Memory B cell (primary cell): ENCODE measurements around the gene PC.

ENCODE experiments used
- ATAC-seq: fragments of 150-1000 bp; cut with Tn5 transposase; 2 replicates; pipeline ENCODE4 v1.10.0; 2021; ENCODE audit warnings: low read depth, mild to moderate bottlenecking, moderate library complexity
- DNase-seq, 2 donors: peaks; one replicate each; pipeline ENCODE4 v3.0.0; 2022; ENCODE audit warnings: low spot score in 2 of 2
- H3K27ac Mint-ChIP-seq: one replicate; pipeline ENCODE4 v1.8.0; 2022; ENCODE audit warnings: mild to moderate bottlenecking, moderate library complexity, mixed read lengths
- H3K27me3 Mint-ChIP-seq: one replicate; pipeline ENCODE4 v1.8.0; 2022; ENCODE audit warnings: mixed read lengths
- H3K36me3 Mint-ChIP-seq: one replicate; pipeline ENCODE4 v1.8.0; 2022; ENCODE audit warnings: mild to moderate bottlenecking, mixed read lengths
- H3K4me1 Mint-ChIP-seq: one replicate; pipeline ENCODE4 v1.8.0; 2022; ENCODE audit warnings: mixed read lengths
- H3K4me3 Mint-ChIP-seq: one replicate; pipeline ENCODE4 v1.8.0; 2022; ENCODE audit warnings: mild to moderate bottlenecking, moderate library complexity, mixed read lengths
- H3K9me3 Mint-ChIP-seq: one replicate; pipeline ENCODE4 v1.8.0; 2022; ENCODE audit warnings: mixed read lengths

PC gene

GRCh38 chr11:66953081-66953833, 4.9 kb downstream of the PC start:
- Mint-ChIP-seq H3K27ac (no peak overlapping the region), H3K9me3 (no peaks in the 10 kb centered on the region), H3K27me3 (no peaks in the 10 kb centered on the region), H3K4me3 (no peak overlapping the region), H3K4me1 (peaks cover 6% of the 10 kb centered on the region), H3K36me3 (no peaks in the 10 kb centered on the region)
- ATAC-seq = no peak
- no peak for DNase-seq

- Mint-ChIP-seq H3K27me3 (no peaks in the 10 kb centered on the region), H3K36me3 (no peaks in the 10 kb centered on the region), H3K27ac (no peak overlapping the region), H3K9me3 (no peaks in the 10 kb centered on the region), H3K4me3 (no peak overlapping the region), H3K4me1 (peaks cover 5% of the 10 kb centered on the region)
- no peak for ATAC-seq
- no peak for DNase-seq
These were observed 6.3 kb downstream of the PC start for GRCh38 chr11:66951927-66952337.

GRCh38 chr11:66951135-66951534, 7.0 kb downstream of the PC start:
- DNase-seq (no peak), ATAC-seq (no peak)
- no peaks in the 10 kb centered on the region for H3K27me3 Mint-ChIP-seq
- no peaks in the 10 kb centered on the region for H3K36me3 Mint-ChIP-seq
- no peak overlapping the region for H3K4me3 Mint-ChIP-seq
- no peaks in the 10 kb centered on the region for H3K4me1 Mint-ChIP-seq
- H3K27ac Mint-ChIP-seq = no peak overlapping the region
- H3K9me3 Mint-ChIP-seq = no peaks in the 10 kb centered on the region

- no peak overlapping the region for H3K4me3 Mint-ChIP-seq
- H3K36me3 Mint-ChIP-seq = no peaks in the 10 kb centered on the region
- DNase-seq = no peak
- H3K4me1 Mint-ChIP-seq = no peaks in the 10 kb centered on the region
- ATAC-seq = no peak
- H3K9me3 Mint-ChIP-seq = no peaks in the 10 kb centered on the region
- no peaks in the 10 kb centered on the region for H3K27me3 Mint-ChIP-seq
- no peak overlapping the region for H3K27ac Mint-ChIP-seq
These were observed 8.1 kb downstream of the PC start for GRCh38 chr11:66950112-66950535.

- no peaks in the 10 kb centered on the region for H3K9me3 Mint-ChIP-seq
- H3K4me3 Mint-ChIP-seq = no peak overlapping the region
- peaks cover 4% of the 10 kb centered on the region for H3K36me3 Mint-ChIP-seq
- no peak for ATAC-seq
- no peak for DNase-seq
- H3K4me1 Mint-ChIP-seq = no peaks in the 10 kb centered on the region
- no peak overlapping the region for H3K27ac Mint-ChIP-seq
- peaks cover 12% of the 10 kb centered on the region for H3K27me3 Mint-ChIP-seq
These were observed 19.5 kb downstream of the PC start for GRCh38 chr11:66938582-66939135.

GRCh38 chr11:66937193-66937733, 20.9 kb downstream of the PC start:
- ATAC-seq (no peak), DNase-seq (no peak)
- Mint-ChIP-seq H3K4me3 (no peak overlapping the region), H3K27ac (no peak overlapping the region), H3K4me1 (no peaks in the 10 kb centered on the region), H3K9me3 (no peaks in the 10 kb centered on the region), H3K36me3 (peaks cover 2% of the 10 kb centered on the region), H3K27me3 (peaks cover 14% of the 10 kb centered on the region)

- Mint-ChIP-seq H3K36me3 (peaks cover 2% of the 10 kb centered on the region), H3K27me3 (peaks cover 14% of the 10 kb centered on the region), H3K4me1 (no peaks in the 10 kb centered on the region), H3K4me3 (no peak overlapping the region), H3K27ac (no peak overlapping the region), H3K9me3 (no peaks in the 10 kb centered on the region)
- ATAC-seq (no peak), DNase-seq (no peak)
These were observed 21.9 kb downstream of the PC start for GRCh38 chr11:66936311-66936711.

GRCh38 chr11:66934950-66935779, 23.0 kb downstream of the PC start:
- no peak for DNase-seq
- Mint-ChIP-seq H3K27me3 (peaks cover 15% of the 10 kb centered on the region), H3K36me3 (peaks cover 2% of the 10 kb centered on the region), H3K4me1 (no peaks in the 10 kb centered on the region), H3K4me3 (no peak overlapping the region), H3K9me3 (no peaks in the 10 kb centered on the region), H3K27ac (no peak overlapping the region)
- no peak for ATAC-seq

GRCh38 chr11:66933531-66933930, 24.7 kb downstream of the PC start:
- ATAC-seq (no peak), DNase-seq (no peak)
- Mint-ChIP-seq H3K27me3 (peaks cover 15% of the 10 kb centered on the region), H3K4me3 (no peak overlapping the region), H3K27ac (no peak overlapping the region), H3K4me1 (no peaks in the 10 kb centered on the region), H3K9me3 (no peaks in the 10 kb centered on the region), H3K36me3 (no peaks in the 10 kb centered on the region)

GRCh38 chr11:66932543-66932942, 25.6 kb downstream of the PC start:
- H3K27ac Mint-ChIP-seq = no peak overlapping the region
- no peaks in the 10 kb centered on the region for H3K9me3 Mint-ChIP-seq
- H3K36me3 Mint-ChIP-seq = peaks cover 2% of the 10 kb centered on the region
- no peaks in the 10 kb centered on the region for H3K4me1 Mint-ChIP-seq
- no peak overlapping the region for H3K4me3 Mint-ChIP-seq
- H3K27me3 Mint-ChIP-seq = peaks cover 15% of the 10 kb centered on the region
- no peak for ATAC-seq
- DNase-seq = no peak

GRCh38 chr11:66929753-66930152, 28.4 kb downstream of the PC start:
- Mint-ChIP-seq H3K4me3 (no peak overlapping the region), H3K4me1 (no peaks in the 10 kb centered on the region), H3K27ac (no peak overlapping the region), H3K9me3 (peaks cover 2% of the 10 kb centered on the region), H3K27me3 (peaks cover 16% of the 10 kb centered on the region), H3K36me3 (peaks cover 4% of the 10 kb centered on the region)
- ATAC-seq (no peak), DNase-seq (no peak)

- Mint-ChIP-seq H3K9me3 (peaks cover 6% of the 10 kb centered on the region), H3K36me3 (peaks cover 6% of the 10 kb centered on the region), H3K27me3 (peaks cover 15% of the 10 kb centered on the region), H3K4me3 (no peak overlapping the region), H3K4me1 (no peaks in the 10 kb centered on the region), H3K27ac (no peak overlapping the region)
- ATAC-seq = no peak
- DNase-seq = no peak
These were observed 33.9 kb downstream of the PC start for GRCh38 chr11:66924272-66924671.

GRCh38 chr11:66922551-66922950, 35.6 kb downstream of the PC start:
- peaks cover 4% of the 10 kb centered on the region for H3K36me3 Mint-ChIP-seq
- ATAC-seq (no peak), DNase-seq (no peak)
- H3K27ac Mint-ChIP-seq = no peak overlapping the region
- peaks cover 6% of the 10 kb centered on the region for H3K9me3 Mint-ChIP-seq
- H3K27me3 Mint-ChIP-seq = peaks cover 15% of the 10 kb centered on the region
- no peak overlapping the region for H3K4me3 Mint-ChIP-seq
- no peaks in the 10 kb centered on the region for H3K4me1 Mint-ChIP-seq
